ENCODE data around the gene OTOP1. TPM values are rescaled to one million over a fixed set of nuclear protein-coding genes. Genes with fewer than 3 reads are reported as not detected.
"Not testable (repeated sequence)": the region's sequence is repeated elsewhere in the genome, so short reads cannot be mapped to it uniquely, and the experiment has no call there.

OTOP1 gene
- total RNA-seq, 1 experiment from 2014 or later: not detected

- H3K27ac ChIP-seq (ENCODE audit: low read length); ATAC-seq; H3K4me1 ChIP-seq (ENCODE audit: control insufficient read depth, insufficient read depth, low read length); CTCF ChIA-PET; in situ Hi-C loops (cut with HindIII; ENCODE audit: low pct_unique_long_range_greater_than_20kb, low sequenced_read_pairs); POLR2A ChIA-PET; BruUV-seq (replicated peaks); H3K36me3 ChIP-seq (ENCODE audit: control insufficient read depth, insufficient read depth, low read length); DNase-seq (ENCODE audit: low read depth, low spot score); intact Hi-C loops (cut with micrococcal nuclease; ENCODE audit: unreplicated experiment); H3K4me3 ChIP-seq (ENCODE audit: low read depth in 2 of 2, low read length in 2 of 2); H3K9me3 ChIP-seq (ENCODE audit: control insufficient read depth, insufficient read depth, low read depth, low read length); H3K27me3 ChIP-seq (ENCODE audit: control insufficient read depth, insufficient read depth, low read length): not testable (repeated sequence)
Observed at GRCh38 chr4:4165701-4166392, 60.9 kb downstream of the OTOP1 start.

GRCh38 chr4:4164532-4165173 lies 62.1 kb downstream of the OTOP1 start:
- intact Hi-C loops (cut with micrococcal nuclease; ENCODE audit: unreplicated experiment); ATAC-seq; CTCF ChIA-PET; H3K4me1 ChIP-seq (ENCODE audit: control insufficient read depth, insufficient read depth, low read length); DNase-seq (ENCODE audit: low read depth, low spot score); POLR2A ChIA-PET; H3K4me3 ChIP-seq (ENCODE audit: low read depth in 2 of 2, low read length in 2 of 2); H3K36me3 ChIP-seq (ENCODE audit: control insufficient read depth, insufficient read depth, low read length); BruUV-seq (replicated peaks); H3K27ac ChIP-seq (ENCODE audit: low read length); in situ Hi-C loops (cut with HindIII; ENCODE audit: low pct_unique_long_range_greater_than_20kb, low sequenced_read_pairs); H3K9me3 ChIP-seq (ENCODE audit: control insufficient read depth, insufficient read depth, low read depth, low read length); H3K27me3 ChIP-seq (ENCODE audit: control insufficient read depth, insufficient read depth, low read length): not testable (repeated sequence)

GRCh38 chr4:4162186-4162585 lies 64.5 kb downstream of the OTOP1 start:
- in situ Hi-C loops (cut with HindIII; ENCODE audit: low pct_unique_long_range_greater_than_20kb, low sequenced_read_pairs); H3K36me3 ChIP-seq (ENCODE audit: control insufficient read depth, insufficient read depth, low read length); DNase-seq (ENCODE audit: low read depth, low spot score); ATAC-seq; H3K27me3 ChIP-seq (ENCODE audit: control insufficient read depth, insufficient read depth, low read length); H3K9me3 ChIP-seq (ENCODE audit: control insufficient read depth, insufficient read depth, low read depth, low read length); CTCF ChIA-PET; H3K27ac ChIP-seq (ENCODE audit: low read length); BruUV-seq (replicated peaks); H3K4me1 ChIP-seq (ENCODE audit: control insufficient read depth, insufficient read depth, low read length); H3K4me3 ChIP-seq (ENCODE audit: low read depth in 2 of 2, low read length in 2 of 2); intact Hi-C loops (cut with micrococcal nuclease; ENCODE audit: unreplicated experiment): not testable (repeated sequence)
- POLR2A ChIA-PET: interaction anchor here (0.6 kb wide), 1 partner anchor 80 kb away, joined by 3 read pairs; no protein-coding TSS in a partner anchor

- H3K9me3 ChIP-seq (ENCODE audit: control insufficient read depth, insufficient read depth, low read depth, low read length); H3K27me3 ChIP-seq (ENCODE audit: control insufficient read depth, insufficient read depth, low read length); H3K36me3 ChIP-seq (ENCODE audit: control insufficient read depth, insufficient read depth, low read length); in situ Hi-C loops (cut with HindIII; ENCODE audit: low pct_unique_long_range_greater_than_20kb, low sequenced_read_pairs); DNase-seq (ENCODE audit: low read depth, low spot score); H3K4me3 ChIP-seq (ENCODE audit: low read depth in 2 of 2, low read length in 2 of 2); CTCF ChIA-PET; H3K4me1 ChIP-seq (ENCODE audit: control insufficient read depth, insufficient read depth, low read length); H3K27ac ChIP-seq (ENCODE audit: low read length); ATAC-seq; POLR2A ChIA-PET; intact Hi-C loops (cut with micrococcal nuclease; ENCODE audit: unreplicated experiment); BruUV-seq (replicated peaks): not testable (repeated sequence)
Observed at GRCh38 chr4:4160956-4161665, 65.6 kb downstream of the OTOP1 start.

GRCh38 chr4:4145622-4146021 lies 81.1 kb downstream of the OTOP1 start:
- DNase-seq (ENCODE audit: low read depth, low spot score); POLR2A ChIA-PET; CTCF ChIA-PET: not testable (repeated sequence)

GRCh38 chr4:4143376-4143775 lies 83.4 kb downstream of the OTOP1 start:
- H3K9me3 ChIP-seq (ENCODE audit: control insufficient read depth, insufficient read depth, low read depth, low read length); POLR2A ChIA-PET; in situ Hi-C loops (cut with HindIII; ENCODE audit: low pct_unique_long_range_greater_than_20kb, low sequenced_read_pairs); BruUV-seq (replicated peaks); H3K27ac ChIP-seq (ENCODE audit: low read length); DNase-seq (ENCODE audit: low read depth, low spot score); H3K27me3 ChIP-seq (ENCODE audit: control insufficient read depth, insufficient read depth, low read length); CTCF ChIA-PET; H3K36me3 ChIP-seq (ENCODE audit: control insufficient read depth, insufficient read depth, low read length); H3K4me1 ChIP-seq (ENCODE audit: control insufficient read depth, insufficient read depth, low read length); ATAC-seq; intact Hi-C loops (cut with micrococcal nuclease; ENCODE audit: unreplicated experiment): not testable (repeated sequence)
- peak overlapping the region; percentile 8 to 16; a peak in 2 of 4 replicates for H3K4me3 ChIP-seq (ENCODE audit: low read depth in 2 of 2, low read length in 2 of 2)

More at GRCh38 chr4:4145622-4146021, 81.1 kb downstream of the OTOP1 start:
- ATAC-seq; H3K9me3 ChIP-seq (ENCODE audit: control insufficient read depth, insufficient read depth, low read depth, low read length); H3K4me3 ChIP-seq (ENCODE audit: low read depth in 2 of 2, low read length in 2 of 2); in situ Hi-C loops (cut with HindIII; ENCODE audit: low pct_unique_long_range_greater_than_20kb, low sequenced_read_pairs); H3K36me3 ChIP-seq (ENCODE audit: control insufficient read depth, insufficient read depth, low read length); BruUV-seq (replicated peaks); H3K27me3 ChIP-seq (ENCODE audit: control insufficient read depth, insufficient read depth, low read length); H3K4me1 ChIP-seq (ENCODE audit: control insufficient read depth, insufficient read depth, low read length); H3K27ac ChIP-seq (ENCODE audit: low read length); intact Hi-C loops (cut with micrococcal nuclease; ENCODE audit: unreplicated experiment): not testable (repeated sequence)

- H3K9me3 ChIP-seq (ENCODE audit: control insufficient read depth, insufficient read depth, low read depth, low read length); H3K36me3 ChIP-seq (ENCODE audit: control insufficient read depth, insufficient read depth, low read length); H3K4me1 ChIP-seq (ENCODE audit: control insufficient read depth, insufficient read depth, low read length); in situ Hi-C loops (cut with HindIII; ENCODE audit: low pct_unique_long_range_greater_than_20kb, low sequenced_read_pairs); CTCF ChIA-PET; H3K27ac ChIP-seq (ENCODE audit: low read length); ATAC-seq; DNase-seq (ENCODE audit: low read depth, low spot score); H3K4me3 ChIP-seq (ENCODE audit: low read depth in 2 of 2, low read length in 2 of 2); POLR2A ChIA-PET; BruUV-seq (replicated peaks); H3K27me3 ChIP-seq (ENCODE audit: control insufficient read depth, insufficient read depth, low read length); intact Hi-C loops (cut with micrococcal nuclease; ENCODE audit: unreplicated experiment): not testable (repeated sequence)
Observed at GRCh38 chr4:4142679-4143078, 84.0 kb downstream of the OTOP1 start.
